ENCODE results near the gene MED12L.

MED12L gene

DNA sequence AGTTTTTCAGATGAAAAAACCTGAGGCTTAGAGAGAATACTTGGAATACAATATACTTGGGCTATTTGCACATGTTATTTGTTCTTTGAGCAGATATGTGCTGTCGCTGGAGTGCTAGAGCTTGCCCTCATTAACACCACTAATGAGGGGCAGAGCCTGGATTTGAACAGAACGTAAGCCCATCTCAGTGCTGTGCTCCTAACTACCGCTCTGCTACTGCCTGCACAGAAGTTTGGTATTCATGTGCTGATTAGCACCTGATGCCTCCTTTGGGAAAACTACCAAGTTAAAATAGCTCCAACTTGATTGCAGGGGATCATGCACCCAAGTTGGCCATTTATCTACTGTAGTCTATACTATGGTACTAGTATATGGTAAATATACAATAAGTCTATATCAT lies 227.5 kb downstream of the MED12L start:
- Histone ChIP-seq H3K4me3 (ENCODE audit: low read length) (no peak overlapping the region), H3K9me3 (replicated peaks; ENCODE audit: low read length) (no peaks in the 10 kb centered on the region)

DNA sequence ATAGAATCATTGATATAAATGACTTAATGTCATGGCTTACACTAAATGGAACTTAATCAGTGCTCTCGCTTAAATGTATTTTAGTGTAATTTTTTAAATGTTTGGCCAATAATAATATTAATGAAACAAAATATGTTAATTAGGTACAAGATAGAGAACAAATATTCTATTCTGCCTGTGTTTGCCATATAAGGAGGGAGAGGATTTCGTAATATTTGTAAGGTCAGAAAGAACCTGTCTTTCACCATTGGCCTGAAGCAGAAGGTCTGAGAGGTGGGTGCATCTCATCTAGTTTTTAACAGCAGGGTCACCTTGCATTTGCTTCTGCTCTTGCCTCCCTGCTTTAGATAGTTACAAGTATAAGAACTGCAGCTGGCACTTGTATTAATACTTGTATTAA lies 228.7 kb downstream of the MED12L start:
- Histone ChIP-seq H3K27me3 (ENCODE audit: control insufficient read depth, insufficient read depth, low read length) (no peaks in the 10 kb centered on the region), H3K9ac (ENCODE audit: low read depth, low read length) (no peak overlapping the region), H3K4me3 (ENCODE audit: low read length) (no peak overlapping the region), H3K4me1 (ENCODE audit: control insufficient read depth, insufficient read depth, low read length) (peaks cover 31% of the 10 kb centered on the region), H3K9me3 (replicated peaks; ENCODE audit: low read length) (no peaks in the 10 kb centered on the region), H3K4me2 (ENCODE audit: low read length) (no peak overlapping the region), H3K36me3 (ENCODE audit: insufficient read depth, low read length) (no peaks in the 10 kb centered on the region)

More for the DNA sequence above, 227.5 kb downstream of the MED12L start:
- Histone ChIP-seq H3K9ac (ENCODE audit: low read depth, low read length) (no peak overlapping the region), H3K36me3 (ENCODE audit: insufficient read depth, low read length) (no peaks in the 10 kb centered on the region), H3K4me2 (ENCODE audit: low read length) (no peak overlapping the region), H3K27me3 (ENCODE audit: control insufficient read depth, insufficient read depth, low read length) (no peaks in the 10 kb centered on the region), H3K4me1 (ENCODE audit: control insufficient read depth, insufficient read depth, low read length) (peaks cover 28% of the 10 kb centered on the region)

- Histone ChIP-seq H3K4me1 (ENCODE audit: control insufficient read depth, insufficient read depth, low read length) (peaks cover 35% of the 10 kb centered on the region), H3K9ac (ENCODE audit: low read depth, low read length) (no peak overlapping the region)
Observed at GRCh38 chr3:151314593-151314992, 229.1 kb downstream of the MED12L start.

DNA sequence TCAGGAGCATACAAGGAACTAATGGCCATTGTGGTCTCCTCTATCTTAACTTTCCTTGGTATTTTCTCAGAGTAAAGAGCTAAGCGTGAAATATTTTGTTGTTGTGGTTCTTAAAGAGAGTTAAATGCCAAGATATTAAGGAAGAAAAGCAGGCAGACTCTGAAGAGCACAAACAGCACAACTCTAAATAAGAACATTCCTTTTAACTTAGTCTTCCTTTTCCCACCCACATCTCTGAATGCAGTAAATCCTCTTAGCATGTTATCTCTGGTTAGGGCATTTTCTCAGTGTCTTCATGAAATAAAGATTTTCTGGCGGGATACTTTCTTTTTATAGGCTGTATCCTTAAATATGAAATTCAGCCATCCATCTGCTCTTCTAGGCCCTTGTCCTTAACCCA lies 229.7 kb downstream of the MED12L start:
- no peaks in the 10 kb centered on the region for H3K9me3 ChIP-seq (replicated peaks; ENCODE audit: low read length)
- H3K27me3 ChIP-seq (ENCODE audit: control insufficient read depth, insufficient read depth, low read length) = no peaks in the 10 kb centered on the region

More at GRCh38 chr3:151314593-151314992, 229.1 kb downstream of the MED12L start:
- Histone ChIP-seq H3K4me3 (ENCODE audit: low read length) (no peak overlapping the region), H3K9me3 (replicated peaks; ENCODE audit: low read length) (no peaks in the 10 kb centered on the region), H3K27me3 (ENCODE audit: control insufficient read depth, insufficient read depth, low read length) (no peaks in the 10 kb centered on the region), H3K36me3 (ENCODE audit: insufficient read depth, low read length) (no peaks in the 10 kb centered on the region), H3K4me2 (ENCODE audit: low read length) (no peak overlapping the region)

GRCh38 chr3:151315846-151316245 lies 230.4 kb downstream of the MED12L start:
- Histone ChIP-seq H3K9me3 (replicated peaks; ENCODE audit: low read length) (no peaks in the 10 kb centered on the region), H3K4me1 (ENCODE audit: control insufficient read depth, insufficient read depth, low read length) (peaks cover 46% of the 10 kb centered on the region), H3K27me3 (ENCODE audit: control insufficient read depth, insufficient read depth, low read length) (no peaks in the 10 kb centered on the region), H3K36me3 (ENCODE audit: insufficient read depth, low read length) (no peaks in the 10 kb centered on the region), H3K4me3 (ENCODE audit: low read length) (no peak overlapping the region), H3K4me2 (ENCODE audit: low read length) (no peak overlapping the region), H3K9ac (ENCODE audit: low read depth, low read length) (no peak overlapping the region)

More for the DNA sequence above, 229.7 kb downstream of the MED12L start:
- Histone ChIP-seq H3K4me3 (ENCODE audit: low read length) (no peak overlapping the region), H3K4me1 (ENCODE audit: control insufficient read depth, insufficient read depth, low read length) (peaks cover 41% of the 10 kb centered on the region), H3K4me2 (ENCODE audit: low read length) (no peak overlapping the region), H3K9ac (ENCODE audit: low read depth, low read length) (no peak overlapping the region), H3K36me3 (ENCODE audit: insufficient read depth, low read length) (no peaks in the 10 kb centered on the region)

GRCh38 chr3:151316267-151316991 lies 231.0 kb downstream of the MED12L start, which contains the start of gene GPR87:
Gene GPR87, minus strand, starts transcription at chr3:151316820. Its CDS starts 16,720 bp downstream, at chr3:151300100.
- Histone ChIP-seq H3K4me2 (ENCODE audit: low read length) (no peak within 1 kb of the TSS), H3K9ac (ENCODE audit: low read depth, low read length) (no peak within 1 kb of the TSS), H3K27me3 (ENCODE audit: control insufficient read depth, insufficient read depth, low read length) (no peaks in the 10 kb centered on the region), H3K4me1 (ENCODE audit: control insufficient read depth, insufficient read depth, low read length) (peaks cover 46% of the 10 kb centered on the region), H3K36me3 (ENCODE audit: insufficient read depth, low read length) (no peaks in the 10 kb centered on the region), H3K9me3 (replicated peaks; ENCODE audit: low read length) (no peaks in the 10 kb centered on the region), H3K4me3 (ENCODE audit: low read length) (no peak within 1 kb of the TSS)

- no peak overlapping the region for H3K9ac ChIP-seq (ENCODE audit: low read depth, low read length)
- no peaks in the 10 kb centered on the region for H3K36me3 ChIP-seq (ENCODE audit: insufficient read depth, low read length)
- H3K4me1 ChIP-seq (ENCODE audit: control insufficient read depth, insufficient read depth, low read length) = peaks cover 46% of the 10 kb centered on the region
- H3K4me3 ChIP-seq (ENCODE audit: low read length) = no peak overlapping the region
- H3K9me3 ChIP-seq (replicated peaks; ENCODE audit: low read length) = no peaks in the 10 kb centered on the region
- no peaks in the 10 kb centered on the region for H3K27me3 ChIP-seq (ENCODE audit: control insufficient read depth, insufficient read depth, low read length)
- H3K4me2 ChIP-seq (ENCODE audit: low read length) = peak overlapping the region; percentile 49
Observed at GRCh38 chr3:151318313-151318712, 232.8 kb downstream of the MED12L start.

- H3K9me3 ChIP-seq (replicated peaks; ENCODE audit: low read length) = no peaks in the 10 kb centered on the region
- H3K4me2 ChIP-seq (ENCODE audit: low read length) = peak overlapping the region; percentile 49
- no peaks in the 10 kb centered on the region for H3K27me3 ChIP-seq (ENCODE audit: control insufficient read depth, insufficient read depth, low read length)
- H3K4me1 ChIP-seq (ENCODE audit: control insufficient read depth, insufficient read depth, low read length) = peaks cover 46% of the 10 kb centered on the region
- H3K4me3 ChIP-seq (ENCODE audit: low read length) = no peak overlapping the region
- no peak overlapping the region for H3K9ac ChIP-seq (ENCODE audit: low read depth, low read length)
- no peaks in the 10 kb centered on the region for H3K36me3 ChIP-seq (ENCODE audit: insufficient read depth, low read length)
Observed at GRCh38 chr3:151318991-151319390, 233.5 kb downstream of the MED12L start.

GRCh38 chr3:151319628-151320027 lies 234.2 kb downstream of the MED12L start:
- no peaks in the 10 kb centered on the region for H3K9me3 ChIP-seq (replicated peaks; ENCODE audit: low read length)
- H3K4me3 ChIP-seq (ENCODE audit: low read length) = no peak overlapping the region
- H3K27me3 ChIP-seq (ENCODE audit: control insufficient read depth, insufficient read depth, low read length) = no peaks in the 10 kb centered on the region
- peak overlapping the region; percentile 11 for H3K9ac ChIP-seq (ENCODE audit: low read depth, low read length)
- H3K4me2 ChIP-seq (ENCODE audit: low read length) = peak overlapping the region; percentile 49
- peaks cover 46% of the 10 kb centered on the region for H3K4me1 ChIP-seq (ENCODE audit: control insufficient read depth, insufficient read depth, low read length)
- H3K36me3 ChIP-seq (ENCODE audit: insufficient read depth, low read length) = no peaks in the 10 kb centered on the region

DNA sequence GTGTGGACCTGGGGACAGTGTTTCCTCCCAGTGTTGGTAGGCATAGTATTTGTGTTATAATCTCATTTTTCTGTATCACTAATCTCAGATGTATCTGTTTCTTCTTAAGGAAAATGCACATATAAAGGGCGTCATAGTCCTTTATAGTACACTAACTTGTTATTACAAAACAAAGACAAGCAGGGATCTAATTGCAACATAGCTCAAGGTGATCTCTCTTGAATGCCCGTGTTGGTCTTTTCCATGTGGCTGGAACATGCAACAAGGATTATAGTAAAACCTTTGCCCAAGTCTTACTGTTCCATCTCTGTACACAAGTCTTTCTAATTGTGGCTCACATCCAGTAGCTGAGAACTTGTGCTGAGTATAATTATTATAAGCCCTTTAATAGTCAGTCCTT lies 234.7 kb downstream of the MED12L start:
- no peaks in the 10 kb centered on the region for H3K36me3 ChIP-seq (ENCODE audit: insufficient read depth, low read length)
- H3K27me3 ChIP-seq (ENCODE audit: control insufficient read depth, insufficient read depth, low read length) = no peaks in the 10 kb centered on the region
- H3K9me3 ChIP-seq (replicated peaks; ENCODE audit: low read length) = no peaks in the 10 kb centered on the region
- H3K4me1 ChIP-seq (ENCODE audit: control insufficient read depth, insufficient read depth, low read length) = peaks cover 45% of the 10 kb centered on the region
- H3K4me3 ChIP-seq (ENCODE audit: low read length) = no peak overlapping the region
- H3K4me2 ChIP-seq (ENCODE audit: low read length) = peak overlapping the region; percentile 30
- peak overlapping the region; percentile 11 for H3K9ac ChIP-seq (ENCODE audit: low read depth, low read length)

DNA sequence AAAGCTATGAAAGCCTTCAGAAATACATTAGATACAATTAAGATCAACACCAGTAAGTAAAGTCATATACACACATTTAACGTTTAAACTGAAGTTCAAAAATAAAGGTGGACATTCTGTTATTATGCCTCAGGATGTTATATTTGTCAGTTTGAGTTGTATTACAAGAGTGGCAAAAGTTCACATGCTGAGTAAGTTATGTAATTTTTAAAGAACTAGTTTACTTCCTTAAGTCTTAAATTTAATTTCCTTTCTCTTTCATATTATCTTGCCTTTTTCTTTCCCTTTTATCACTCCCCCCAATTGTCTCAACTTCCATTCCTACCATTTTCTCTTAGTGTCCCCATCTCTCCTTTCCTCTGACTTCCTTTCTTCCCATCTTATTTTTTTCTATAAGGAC lies 236.1 kb downstream of the MED12L start:
- peaks cover 37% of the 10 kb centered on the region for H3K4me1 ChIP-seq (ENCODE audit: control insufficient read depth, insufficient read depth, low read length)
- H3K4me3 ChIP-seq (ENCODE audit: low read length) = no peak overlapping the region
- no peaks in the 10 kb centered on the region for H3K36me3 ChIP-seq (ENCODE audit: insufficient read depth, low read length)
- H3K9ac ChIP-seq (ENCODE audit: low read depth, low read length) = no peak overlapping the region
- no peaks in the 10 kb centered on the region for H3K27me3 ChIP-seq (ENCODE audit: control insufficient read depth, insufficient read depth, low read length)
- H3K9me3 ChIP-seq (replicated peaks; ENCODE audit: low read length) = no peaks in the 10 kb centered on the region
- H3K4me2 ChIP-seq (ENCODE audit: low read length) = no peak overlapping the region

DNA sequence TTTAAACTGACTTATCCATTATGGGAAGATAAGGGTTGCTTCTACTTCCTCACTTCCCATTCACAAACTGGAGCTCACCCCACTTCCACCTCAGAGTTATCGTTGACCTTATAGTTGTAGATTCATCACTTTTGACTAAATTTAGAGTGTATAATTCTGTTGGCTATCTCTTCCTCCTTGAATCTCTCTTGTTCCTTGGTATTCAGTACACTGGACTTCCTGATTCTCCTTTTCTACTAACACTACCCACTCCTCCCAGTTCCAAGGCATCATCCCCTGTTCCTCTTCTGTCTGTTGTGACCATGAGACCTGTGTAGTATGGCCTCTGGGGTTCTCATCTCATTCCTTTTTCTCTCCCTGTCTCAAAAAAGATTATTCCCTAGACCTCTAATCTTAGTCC lies 237.0 kb downstream of the MED12L start:
- Histone ChIP-seq H3K36me3 (ENCODE audit: insufficient read depth, low read length) (no peaks in the 10 kb centered on the region), H3K9ac (ENCODE audit: low read depth, low read length) (no peak overlapping the region), H3K4me2 (ENCODE audit: low read length) (no peak overlapping the region), H3K4me3 (ENCODE audit: low read length) (no peak overlapping the region), H3K9me3 (replicated peaks; ENCODE audit: low read length) (no peaks in the 10 kb centered on the region), H3K4me1 (ENCODE audit: control insufficient read depth, insufficient read depth, low read length) (peaks cover 31% of the 10 kb centered on the region), H3K27me3 (ENCODE audit: control insufficient read depth, insufficient read depth, low read length) (no peaks in the 10 kb centered on the region)
